ENCODE results near the gene BNC2.

The BNC2 gene

DNA sequence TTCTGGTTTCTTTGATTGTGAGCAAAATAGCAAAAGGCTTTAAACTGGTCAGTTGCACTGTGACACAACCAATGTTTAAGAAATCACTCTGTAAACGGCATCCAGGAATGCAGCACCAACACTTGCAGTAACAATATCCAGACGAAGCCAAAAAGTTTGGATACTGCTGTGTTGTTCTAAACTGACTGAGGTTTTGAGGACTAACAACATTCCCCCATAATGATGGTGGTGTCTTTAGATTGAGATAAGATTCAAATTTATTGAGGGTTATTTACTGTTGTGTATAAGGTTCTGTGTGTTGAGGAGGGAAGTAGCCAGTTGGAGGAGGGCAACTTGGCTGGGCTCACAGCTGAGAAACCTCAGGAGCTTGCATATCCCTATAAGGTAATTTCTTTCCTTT, 353.6 kb downstream of the BNC2 start:
- no peaks in the 10 kb centered on the region for H4K20me1 ChIP-seq (ENCODE audit: insufficient read depth, low read length)
- no peak overlapping the region for H3K4me3 ChIP-seq (ENCODE audit: low read length)
- H3K9me3 ChIP-seq (replicated peaks; ENCODE audit: insufficient read depth, low read length) = no peaks in the 10 kb centered on the region
- no peaks in the 10 kb centered on the region for H3F3A ChIP-seq (ENCODE audit: insufficient read depth, low read length)
- TF ChIP-seq EZH2 (optimal IDR thresholded peaks at IDR 0.05; ENCODE audit: low read depth, low read length) = no peak
- TF ChIP-seq EZH2phosphoT487 (IDR thresholded peaks at IDR 0.05; ENCODE audit: low read length) = no peak
- TF ChIP-seq, protein P1, sequence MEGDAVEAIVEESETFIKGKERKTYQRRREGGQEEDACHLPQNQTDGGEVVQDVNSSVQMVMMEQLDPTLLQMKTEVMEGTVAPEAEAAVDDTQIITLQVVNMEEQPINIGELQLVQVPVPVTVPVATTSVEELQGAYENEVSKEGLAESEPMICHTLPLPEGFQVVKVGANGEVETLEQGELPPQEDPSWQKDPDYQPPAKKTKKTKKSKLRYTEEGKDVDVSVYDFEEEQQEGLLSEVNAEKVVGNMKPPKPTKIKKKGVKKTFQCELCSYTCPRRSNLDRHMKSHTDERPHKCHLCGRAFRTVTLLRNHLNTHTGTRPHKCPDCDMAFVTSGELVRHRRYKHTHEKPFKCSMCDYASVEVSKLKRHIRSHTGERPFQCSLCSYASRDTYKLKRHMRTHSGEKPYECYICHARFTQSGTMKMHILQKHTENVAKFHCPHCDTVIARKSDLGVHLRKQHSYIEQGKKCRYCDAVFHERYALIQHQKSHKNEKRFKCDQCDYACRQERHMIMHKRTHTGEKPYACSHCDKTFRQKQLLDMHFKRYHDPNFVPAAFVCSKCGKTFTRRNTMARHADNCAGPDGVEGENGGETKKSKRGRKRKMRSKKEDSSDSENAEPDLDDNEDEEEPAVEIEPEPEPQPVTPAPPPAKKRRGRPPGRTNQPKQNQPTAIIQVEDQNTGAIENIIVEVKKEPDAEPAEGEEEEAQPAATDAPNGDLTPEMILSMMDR (IDR thresholded peaks at IDR 0.05; ENCODE audit: low read length) = no peak
- no peak overlapping the region for H3K27ac ChIP-seq (ENCODE audit: low read length)
- H3K79me2 ChIP-seq (ENCODE audit: low read length) = no peaks in the 10 kb centered on the region
- no peaks in the 10 kb centered on the region for H3K36me3 ChIP-seq (replicated peaks; ENCODE audit: insufficient read depth, low read length)
- no peaks in the 10 kb centered on the region for H3K4me1 ChIP-seq (ENCODE audit: low read length)
- no peak overlapping the region for H3K9ac ChIP-seq (ENCODE audit: low read length)
- no peak overlapping the region for H3K4me2 ChIP-seq (ENCODE audit: low read depth, low read length)
- DNase-seq = no peak
- no peaks in the 10 kb centered on the region for H3K9me2 ChIP-seq (replicated peaks; ENCODE audit: insufficient read depth, low read length)
- H2AFZ ChIP-seq (ENCODE audit: low read length) = no peak overlapping the region
- no peaks in the 10 kb centered on the region for H3K27me3 ChIP-seq (replicated peaks; ENCODE audit: insufficient read depth, low read length)

DNA sequence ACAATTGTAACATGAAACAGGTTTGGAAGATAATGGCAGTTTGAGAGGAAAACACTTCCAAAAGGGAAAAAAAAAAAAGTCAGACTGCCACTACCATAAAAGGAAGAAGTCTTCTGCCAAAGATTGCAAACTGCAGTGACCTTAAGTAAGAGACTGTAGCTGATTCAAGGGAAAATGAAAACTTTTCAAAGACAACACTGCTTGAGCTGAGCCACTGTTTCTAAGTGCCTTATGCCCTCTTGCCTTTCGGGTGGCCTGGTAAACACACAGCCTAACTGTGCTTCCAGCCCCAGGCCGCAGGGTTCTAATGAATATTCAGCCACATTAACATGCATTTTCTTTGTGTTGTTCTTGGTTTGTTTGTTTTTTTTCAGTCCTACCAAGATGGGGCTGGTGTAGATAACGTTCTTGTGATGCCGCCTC, 354.6 kb downstream of the BNC2 start:
- Histone ChIP-seq H3K27ac (ENCODE audit: low read length) (no peak overlapping the region), H3K79me2 (ENCODE audit: low read length) (no peaks in the 10 kb centered on the region), H3K36me3 (replicated peaks; ENCODE audit: insufficient read depth, low read length) (no peaks in the 10 kb centered on the region), H3K4me2 (ENCODE audit: low read depth, low read length) (no peak overlapping the region), H3K27me3 (replicated peaks; ENCODE audit: insufficient read depth, low read length) (no peaks in the 10 kb centered on the region), H3F3A (ENCODE audit: insufficient read depth, low read length) (no peaks in the 10 kb centered on the region), H3K9me3 (replicated peaks; ENCODE audit: insufficient read depth, low read length) (no peaks in the 10 kb centered on the region), H3K4me3 (ENCODE audit: low read length) (no peak overlapping the region), H3K4me1 (ENCODE audit: low read length) (no peaks in the 10 kb centered on the region), H4K20me1 (ENCODE audit: insufficient read depth, low read length) (no peaks in the 10 kb centered on the region), H3K9me2 (replicated peaks; ENCODE audit: insufficient read depth, low read length) (no peaks in the 10 kb centered on the region), H2AFZ (ENCODE audit: low read length) (no peak overlapping the region), H3K9ac (ENCODE audit: low read length) (no peak overlapping the region)
- no peak for TF ChIP-seq EZH2phosphoT487 (IDR thresholded peaks at IDR 0.05; ENCODE audit: low read length)
- TF ChIP-seq, protein P1 (IDR thresholded peaks at IDR 0.05; ENCODE audit: low read length) = no peak
- no peak for TF ChIP-seq EZH2 (optimal IDR thresholded peaks at IDR 0.05; ENCODE audit: low read depth, low read length)
- no peak for DNase-seq

DNA sequence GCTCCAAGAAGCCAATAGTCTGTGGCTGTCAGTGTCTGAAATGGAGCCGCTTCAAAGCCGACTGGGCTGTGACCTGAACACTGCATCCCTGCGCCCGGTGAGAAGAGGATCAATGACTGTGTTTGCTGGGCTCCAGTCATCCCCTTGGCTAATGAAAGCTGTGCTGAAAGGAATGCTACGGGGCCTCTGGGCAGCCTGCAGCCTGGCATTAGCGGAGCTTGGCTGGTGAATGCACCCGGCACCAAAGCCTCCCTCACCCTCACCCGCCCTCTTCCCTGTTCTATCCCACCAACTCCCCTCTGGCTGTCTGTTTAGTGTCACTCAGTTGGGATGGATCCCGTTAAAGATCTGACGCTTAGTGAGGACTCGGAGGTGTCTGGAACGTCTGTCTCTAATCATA, 355.3 kb downstream of the BNC2 start:
- H3K36me3 ChIP-seq (replicated peaks; ENCODE audit: insufficient read depth, low read length) = no peaks in the 10 kb centered on the region
- no peak for DNase-seq
- H3K4me1 ChIP-seq (ENCODE audit: low read length) = no peaks in the 10 kb centered on the region
- H4K20me1 ChIP-seq (ENCODE audit: insufficient read depth, low read length) = no peaks in the 10 kb centered on the region
- no peak overlapping the region for H3K4me3 ChIP-seq (ENCODE audit: low read length)
- no peak overlapping the region for H3K27ac ChIP-seq (ENCODE audit: low read length)
- no peak overlapping the region for H2AFZ ChIP-seq (ENCODE audit: low read length)
- H3K9me2 ChIP-seq (replicated peaks; ENCODE audit: insufficient read depth, low read length) = no peaks in the 10 kb centered on the region
- no peak for TF ChIP-seq EZH2 (optimal IDR thresholded peaks at IDR 0.05; ENCODE audit: low read depth, low read length)
- TF ChIP-seq, protein P1 (IDR thresholded peaks at IDR 0.05; ENCODE audit: low read length) = no peak
- TF ChIP-seq EZH2phosphoT487 (IDR thresholded peaks at IDR 0.05; ENCODE audit: low read length) = no peak
- no peaks in the 10 kb centered on the region for H3K27me3 ChIP-seq (replicated peaks; ENCODE audit: insufficient read depth, low read length)
- H3F3A ChIP-seq (ENCODE audit: insufficient read depth, low read length) = no peaks in the 10 kb centered on the region
- H3K79me2 ChIP-seq (ENCODE audit: low read length) = no peaks in the 10 kb centered on the region
- H3K9me3 ChIP-seq (replicated peaks; ENCODE audit: insufficient read depth, low read length) = no peaks in the 10 kb centered on the region
- no peak overlapping the region for H3K4me2 ChIP-seq (ENCODE audit: low read depth, low read length)
- no peak overlapping the region for H3K9ac ChIP-seq (ENCODE audit: low read length)

Measured in MM.1S (cell line).